ENCODE results near the gene CLSTN2.

DNA sequence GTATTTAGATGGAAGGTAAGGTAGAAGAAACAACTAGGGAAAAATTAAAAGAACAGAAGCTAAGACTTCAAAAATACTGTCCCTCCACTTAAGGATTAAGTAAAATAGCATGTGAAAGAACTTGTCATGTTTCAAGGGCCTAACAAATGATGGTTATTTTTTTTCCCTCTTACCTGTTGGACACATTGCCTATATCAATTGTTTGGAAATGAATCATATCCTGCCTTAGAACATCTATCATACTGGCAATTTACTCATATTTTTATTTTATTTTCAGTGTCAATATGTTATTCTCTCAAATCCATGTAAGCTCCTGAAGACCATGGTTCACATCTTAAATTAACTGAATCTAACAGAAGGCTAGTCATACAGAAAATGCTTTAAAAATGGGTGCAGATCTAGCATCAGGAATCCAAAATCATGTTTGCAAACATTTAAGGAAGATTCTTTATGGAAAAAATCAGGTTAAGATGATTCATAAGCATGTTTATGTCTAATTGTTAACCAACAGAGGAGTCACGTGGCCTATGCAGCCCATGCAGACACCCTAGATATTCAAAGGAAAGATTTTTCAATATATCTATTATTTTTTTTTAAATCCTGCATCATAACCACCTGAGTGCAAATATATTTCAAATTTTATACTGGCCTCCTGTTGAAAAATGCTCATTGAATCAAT lies 607.1 kb downstream of the CLSTN2 start:
- no peak for TF ChIP-seq POLR2A (IDR thresholded peaks at IDR 0.05)
- TF ChIP-seq, protein P1, sequence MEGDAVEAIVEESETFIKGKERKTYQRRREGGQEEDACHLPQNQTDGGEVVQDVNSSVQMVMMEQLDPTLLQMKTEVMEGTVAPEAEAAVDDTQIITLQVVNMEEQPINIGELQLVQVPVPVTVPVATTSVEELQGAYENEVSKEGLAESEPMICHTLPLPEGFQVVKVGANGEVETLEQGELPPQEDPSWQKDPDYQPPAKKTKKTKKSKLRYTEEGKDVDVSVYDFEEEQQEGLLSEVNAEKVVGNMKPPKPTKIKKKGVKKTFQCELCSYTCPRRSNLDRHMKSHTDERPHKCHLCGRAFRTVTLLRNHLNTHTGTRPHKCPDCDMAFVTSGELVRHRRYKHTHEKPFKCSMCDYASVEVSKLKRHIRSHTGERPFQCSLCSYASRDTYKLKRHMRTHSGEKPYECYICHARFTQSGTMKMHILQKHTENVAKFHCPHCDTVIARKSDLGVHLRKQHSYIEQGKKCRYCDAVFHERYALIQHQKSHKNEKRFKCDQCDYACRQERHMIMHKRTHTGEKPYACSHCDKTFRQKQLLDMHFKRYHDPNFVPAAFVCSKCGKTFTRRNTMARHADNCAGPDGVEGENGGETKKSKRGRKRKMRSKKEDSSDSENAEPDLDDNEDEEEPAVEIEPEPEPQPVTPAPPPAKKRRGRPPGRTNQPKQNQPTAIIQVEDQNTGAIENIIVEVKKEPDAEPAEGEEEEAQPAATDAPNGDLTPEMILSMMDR (IDR thresholded peaks at IDR 0.05), result no peak
